T-helper 1 cell (primary cell): ENCODE data around the gene TAF1.
A peak's percentile ranks its signal among the peaks of the same experiment; 100 is the strongest.
"Not testable (repeated sequence)": the region's sequence is repeated elsewhere in the genome, so short reads cannot be mapped to it uniquely, and the experiment has no call there.

Experiments used
- DNase-seq, 5 donors: peaks; one replicate each; pipeline ENCODE4 v3.0.0-alpha.2; 2012 to 2020
- total RNA-seq, 4 donors: gene quantifications; one replicate each; lab custom pipeline; 2026; lab: John Stamatoyannopoulos, UW

The TAF1 gene
- total RNA-seq, result 95.4 to 192 (median 166) reads per million in 4 donors

DNA sequence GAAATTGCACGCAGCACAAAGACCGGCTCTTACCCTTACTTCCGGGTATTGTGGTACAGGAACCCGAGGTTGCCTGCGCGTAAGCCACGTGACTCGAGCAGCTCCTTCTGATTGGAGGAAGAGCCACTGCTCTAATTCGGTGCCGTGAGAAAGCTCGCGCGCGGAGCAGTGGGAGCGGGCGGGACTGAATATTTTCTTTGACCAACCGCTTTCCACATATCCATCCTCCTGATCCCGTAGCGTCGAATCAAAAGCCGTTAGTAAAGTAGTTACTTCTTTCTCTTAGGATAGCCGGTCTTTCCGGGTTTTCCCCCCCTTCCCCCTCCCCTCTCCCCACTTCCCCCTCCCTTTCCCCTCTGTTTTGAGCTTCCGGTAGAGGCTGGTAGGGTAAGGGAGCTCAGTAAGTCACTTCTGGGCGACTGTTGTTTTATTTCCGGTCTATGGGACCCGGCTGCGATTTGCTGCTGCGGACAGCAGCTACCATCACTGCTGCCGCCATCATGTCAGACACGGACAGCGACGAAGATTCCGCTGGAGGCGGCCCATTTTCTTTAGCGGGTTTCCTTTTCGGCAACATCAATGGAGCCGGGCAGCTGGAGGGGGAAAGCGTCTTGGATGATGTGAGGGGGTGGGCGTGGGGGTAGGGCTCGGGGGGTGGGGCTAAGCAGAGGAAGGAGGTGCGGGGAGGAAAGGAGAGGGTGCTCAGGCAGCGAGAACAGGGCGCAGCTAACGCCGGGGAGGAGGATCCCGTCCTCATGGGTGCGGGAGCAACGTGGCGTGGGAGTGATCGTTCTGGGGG lies at the start of gene TAF1:
Gene TAF1, plus strand, starts transcription at position 483 of the 799 bp plus-strand sequence. Its CDS starts 18 bp downstream, at position 501.
- peak; percentile 77 to 97 (median 86) for DNase-seq

DNA sequence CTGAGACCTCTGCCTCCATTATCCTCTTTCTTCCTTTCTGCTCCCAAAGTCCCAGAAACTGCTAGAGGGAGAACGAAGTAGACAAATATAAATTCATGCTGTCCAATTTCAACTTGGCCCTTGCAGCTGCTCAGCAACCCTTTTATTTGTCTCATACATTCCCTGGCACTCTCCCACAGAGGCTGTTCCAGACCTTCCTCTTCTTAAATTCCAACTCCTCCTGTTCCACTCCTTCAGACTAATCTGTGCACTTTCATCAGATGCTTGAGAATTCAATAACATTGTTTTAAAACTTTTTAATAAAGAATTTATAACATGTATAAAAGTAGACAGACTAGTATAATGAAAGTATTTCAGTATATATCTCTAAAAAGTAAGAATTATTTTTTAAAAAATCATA lies 49.2 kb upstream of the TAF1 start:
- not testable (repeated sequence) for DNase-seq

- no peak for DNase-seq
These were observed 46.0 kb upstream of the TAF1 start for GRCh38 chrX:71320126-71320525.

GRCh38 chrX:71321731-71322130 lies 44.4 kb upstream of the TAF1 start:
- DNase-seq, result no peak

DNA sequence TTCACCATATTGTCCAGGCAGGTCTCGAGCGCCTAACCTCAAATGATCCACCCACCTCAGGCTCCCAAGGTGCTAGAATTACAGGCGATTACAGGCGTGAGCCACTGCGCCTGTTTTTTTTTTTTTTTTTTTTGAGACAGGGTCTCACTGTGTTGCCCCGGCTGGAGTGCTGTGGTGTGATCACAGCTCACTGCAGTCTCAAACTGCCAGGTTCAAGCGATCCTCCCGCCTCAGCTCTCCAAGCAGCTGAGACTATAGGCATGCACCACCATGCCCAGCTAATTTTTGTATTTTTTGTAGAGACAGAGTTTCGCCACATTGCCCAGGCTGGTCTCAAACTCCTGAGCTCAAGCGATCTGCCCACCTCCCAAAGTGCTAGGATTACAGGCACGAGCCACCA lies 41.7 kb upstream of the TAF1 start:
- DNase-seq, result not testable (repeated sequence)

DNA sequence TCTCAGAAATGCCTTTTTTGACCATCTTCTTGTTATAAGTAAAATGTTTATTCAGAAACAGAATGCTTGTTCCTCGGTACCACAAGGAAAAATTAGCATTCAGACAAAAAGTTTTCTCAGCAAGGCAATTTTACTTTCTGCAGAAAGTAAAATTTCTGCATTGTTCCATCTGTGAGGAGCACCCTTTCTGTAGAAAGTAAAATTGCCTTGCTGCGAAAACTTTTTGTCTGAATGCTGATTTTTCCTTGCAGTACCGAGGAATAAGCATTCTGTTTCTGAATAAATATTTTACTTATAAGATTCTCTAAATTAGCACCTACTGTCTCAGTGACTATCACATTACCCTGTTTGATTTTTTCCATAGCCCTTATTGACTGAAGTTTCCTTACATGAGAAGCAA lies 39.8 kb upstream of the TAF1 start:
- DNase-seq, result no peak

DNA sequence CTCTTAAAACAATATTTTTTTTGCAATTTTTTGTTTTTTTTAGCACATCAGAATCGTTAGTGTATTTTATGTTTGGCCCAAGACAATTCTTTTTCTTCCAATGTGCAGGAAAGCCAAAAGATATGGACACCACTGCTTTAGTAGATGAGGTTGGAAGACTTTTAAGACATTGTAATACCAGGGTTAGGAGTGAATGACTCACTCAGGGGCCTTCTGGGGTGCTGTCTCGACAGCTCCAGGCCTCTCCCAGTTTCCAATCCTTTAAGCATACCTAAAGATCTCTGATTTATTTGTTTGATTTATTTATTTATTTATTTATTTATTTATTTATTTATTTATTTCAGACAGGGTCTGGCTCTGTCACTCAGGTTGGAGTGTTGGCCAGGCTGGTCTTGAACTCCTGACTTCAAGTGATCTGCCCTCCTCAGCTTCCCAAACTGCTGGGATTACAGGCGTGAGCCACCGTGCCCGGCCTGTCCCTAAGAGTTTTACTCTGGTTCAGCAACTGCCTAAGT lies 16.9 kb upstream of the TAF1 start:
- not testable (repeated sequence) for DNase-seq

DNA sequence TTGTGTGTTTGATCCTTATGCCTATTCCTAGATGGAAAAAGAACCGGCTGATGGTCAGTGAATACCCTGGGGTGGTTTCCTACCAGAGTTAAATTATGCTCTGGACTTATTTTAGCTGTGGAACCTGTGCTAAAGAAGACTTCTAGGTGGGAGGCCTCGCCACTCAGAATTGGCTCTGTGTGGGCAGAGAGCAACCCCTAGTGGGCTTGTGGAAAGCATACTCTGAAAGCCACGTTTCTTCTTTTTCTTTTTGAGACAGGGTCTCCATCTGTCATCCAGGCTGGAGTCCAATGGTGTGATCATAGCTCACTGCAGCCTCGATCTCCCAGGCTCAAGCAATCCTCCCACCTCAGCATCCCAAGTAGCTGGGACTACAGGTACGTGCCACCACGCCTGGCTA lies 16.3 kb upstream of the TAF1 start:
- not testable (repeated sequence) for DNase-seq

DNA sequence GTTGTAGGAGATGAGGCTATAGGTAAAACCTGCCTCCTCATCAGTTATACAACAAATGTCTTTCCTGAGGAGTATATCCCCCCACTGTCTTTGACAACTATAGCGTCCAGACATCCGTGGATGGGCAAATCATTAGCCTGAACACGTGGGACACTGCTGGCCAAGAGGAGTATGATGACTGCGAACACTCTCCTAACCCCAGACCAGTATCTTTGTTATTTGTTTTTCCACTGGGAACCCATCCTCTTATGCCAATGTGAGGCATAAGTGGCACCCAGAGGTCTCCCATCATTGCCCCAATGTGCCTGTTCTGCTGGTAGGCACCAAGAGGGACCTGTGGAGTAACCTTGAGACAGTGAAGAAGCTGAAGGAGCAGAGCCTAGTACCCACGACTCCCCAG lies 13.7 kb upstream of the TAF1 start:
- not testable (repeated sequence) for DNase-seq

DNA sequence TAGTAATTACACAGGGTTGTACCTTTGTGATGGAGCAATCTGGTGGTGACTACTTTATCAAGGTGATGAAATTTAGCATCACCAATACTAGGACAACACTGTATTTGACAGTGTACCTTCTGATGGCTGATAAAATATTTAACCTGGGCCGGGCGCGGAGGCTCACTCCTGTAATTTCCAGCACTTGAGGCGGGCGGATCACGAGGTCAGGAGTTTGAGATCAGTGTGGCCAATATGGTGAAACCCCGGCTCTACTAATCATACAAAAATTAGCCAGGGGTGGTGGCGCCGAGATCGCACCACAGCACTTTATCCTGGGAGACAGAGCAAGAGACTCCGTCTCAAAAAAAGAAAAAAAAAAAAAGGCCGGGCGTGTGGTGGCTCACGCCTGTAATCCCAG lies 1.9 kb upstream of the TAF1 start:
- DNase-seq, result no peak

DNA sequence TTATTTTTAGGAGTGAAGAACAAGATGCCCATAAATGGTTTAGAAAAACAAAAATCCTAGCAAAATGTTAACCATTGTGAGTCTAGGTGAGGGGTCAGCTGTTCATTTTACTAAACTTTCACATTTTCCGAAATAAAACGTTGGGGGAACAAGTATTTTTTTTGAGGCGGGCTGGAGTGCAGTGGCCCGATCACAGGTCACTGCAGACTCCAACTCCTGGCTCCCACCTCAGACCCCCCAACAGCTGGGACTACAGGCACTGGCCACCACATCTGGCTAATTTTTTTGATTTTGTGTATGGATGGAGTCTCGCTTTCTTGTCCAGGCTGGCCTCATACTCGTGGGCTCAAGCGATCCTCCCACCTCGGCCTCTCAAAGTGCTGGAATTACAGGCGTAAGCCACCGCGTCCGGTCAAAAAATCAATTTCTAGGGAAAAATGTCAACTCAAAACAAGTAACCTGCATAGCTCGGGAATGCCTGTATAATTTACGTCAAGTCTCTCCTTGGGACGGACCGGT lies 742 bp upstream of the TAF1 start:
- no peak for DNase-seq

DNA sequence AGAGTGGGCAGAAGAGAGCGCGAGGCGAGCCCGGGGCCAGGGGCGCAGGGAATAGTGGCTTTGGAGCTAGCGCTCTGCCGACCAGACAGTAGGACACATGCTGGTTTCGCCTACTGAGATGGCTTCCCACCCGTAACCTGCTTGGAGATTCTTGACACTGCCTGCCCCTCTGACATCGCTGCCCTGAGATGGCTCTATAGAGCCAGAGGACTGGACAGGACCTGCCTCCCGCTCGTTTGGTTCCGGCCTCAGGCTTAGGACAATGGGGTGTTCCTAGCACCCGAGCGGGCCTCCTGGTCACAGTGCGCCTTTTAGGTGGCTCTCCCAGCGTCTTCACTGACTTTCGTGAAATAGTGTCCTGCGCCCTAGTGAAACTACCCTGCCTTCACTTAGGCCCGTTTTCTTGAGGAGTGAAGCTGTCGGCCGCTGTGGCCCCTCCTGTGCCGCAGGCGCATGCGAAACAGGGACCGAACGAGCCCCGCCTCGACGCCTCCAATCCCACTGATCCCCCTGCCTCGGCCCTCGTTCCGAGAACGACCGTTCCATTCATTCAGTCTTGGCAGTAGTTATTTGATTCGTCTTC lies 608 bp downstream of the TAF1 start:
- peak in 2 of 5 donors; percentile 9 to 18 for DNase-seq

- DNase-seq, result peak in 1 of 5 donors; percentile 13
These were observed 1.2 kb downstream of the TAF1 start for GRCh38 chrX:71367396-71367795.

GRCh38 chrX:71372388-71372787 lies 6.2 kb downstream of the TAF1 start:
- no peak for DNase-seq

- no peak for DNase-seq
These were observed 12.6 kb downstream of the TAF1 start for GRCh38 chrX:71378732-71379131.

DNA sequence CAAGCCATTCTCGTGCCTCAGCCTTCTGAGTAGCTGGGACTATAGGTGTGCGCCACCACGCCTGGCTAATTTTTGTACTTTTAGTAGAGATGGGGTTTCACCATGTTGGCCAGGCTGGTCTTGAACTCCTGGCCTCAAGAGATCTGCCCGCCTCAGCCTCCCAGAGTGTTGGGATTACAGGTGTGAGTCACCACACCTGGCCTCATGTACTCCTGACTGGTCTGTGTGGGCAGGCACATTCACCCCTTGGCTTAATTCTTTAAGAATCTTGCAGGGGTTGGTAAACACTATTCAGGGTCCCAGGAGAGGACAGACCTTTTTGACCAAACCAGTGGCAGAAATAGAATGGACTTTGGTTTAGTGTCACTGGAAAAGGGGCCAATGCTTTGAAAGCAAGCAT lies 25.6 kb downstream of the TAF1 start:
- DNase-seq, result not testable (repeated sequence)

GRCh38 chrX:71393919-71394318 lies 27.8 kb downstream of the TAF1 start:
- no peak for DNase-seq

DNA sequence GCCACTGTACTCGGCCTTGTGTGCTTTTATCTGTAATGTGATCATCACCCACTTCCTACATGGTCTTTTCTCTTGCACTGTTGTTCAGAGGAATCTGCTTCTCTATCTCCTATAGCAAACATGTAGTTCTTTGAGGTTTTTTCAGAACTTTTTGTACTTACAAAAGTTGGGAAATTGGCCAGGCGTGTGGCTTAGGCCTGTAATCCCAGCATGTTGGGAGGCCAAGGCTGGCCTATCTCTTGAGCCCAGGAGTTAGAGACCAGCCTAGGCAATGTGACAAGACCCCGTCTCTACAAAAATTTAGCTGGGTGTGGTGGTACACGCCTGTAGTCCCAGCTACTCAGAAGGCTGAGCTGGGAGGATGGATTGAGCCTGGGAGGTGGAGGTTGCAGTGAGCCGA lies 30.4 kb downstream of the TAF1 start:
- DNase-seq, result no peak

GRCh38 chrX:71400710-71401109 lies 34.6 kb downstream of the TAF1 start:
- no peak for DNase-seq

DNA sequence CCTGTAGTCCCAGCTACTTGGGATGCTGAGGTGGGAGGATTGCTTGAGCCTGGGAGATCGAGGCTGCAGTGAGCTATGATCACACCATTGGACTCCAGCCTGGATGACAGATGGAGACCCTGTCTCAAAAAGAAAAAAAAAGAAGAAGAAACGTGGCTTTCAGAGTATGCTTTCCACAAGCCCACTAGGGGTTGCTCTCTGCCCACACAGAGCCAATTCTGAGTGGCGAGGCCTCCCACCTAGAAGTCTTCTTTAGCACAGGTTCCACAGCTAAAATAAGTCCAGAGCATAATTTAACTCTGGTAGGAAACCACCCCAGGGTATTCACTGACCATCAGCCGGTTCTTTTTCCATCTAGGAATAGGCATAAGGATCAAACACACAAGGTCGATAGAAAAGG lies 50.1 kb downstream of the TAF1 start:
- not testable (repeated sequence) for DNase-seq

- DNase-seq, result no peak
These were observed 54.5 kb downstream of the TAF1 start for GRCh38 chrX:71420686-71421085.

DNA sequence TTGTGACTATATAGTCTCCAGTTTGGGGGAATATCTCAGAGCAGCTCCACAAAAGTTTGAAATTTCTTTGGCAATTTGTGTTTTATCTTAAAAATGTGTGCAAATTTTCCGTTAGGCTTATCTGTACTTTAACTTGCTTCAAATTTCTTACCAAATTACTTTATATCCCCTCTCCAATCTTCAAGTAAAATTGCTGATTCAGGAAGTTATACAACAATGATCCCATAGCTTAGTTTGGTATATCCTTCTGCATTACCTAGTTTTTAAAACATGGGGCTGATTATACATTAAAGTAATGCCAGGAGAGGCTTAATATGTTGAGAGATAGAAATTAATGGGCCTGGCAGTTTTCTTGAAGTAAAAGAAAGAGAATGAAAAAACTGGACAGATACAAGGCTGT lies 66.6 kb downstream of the TAF1 start:
- DNase-seq, result no peak

DNA sequence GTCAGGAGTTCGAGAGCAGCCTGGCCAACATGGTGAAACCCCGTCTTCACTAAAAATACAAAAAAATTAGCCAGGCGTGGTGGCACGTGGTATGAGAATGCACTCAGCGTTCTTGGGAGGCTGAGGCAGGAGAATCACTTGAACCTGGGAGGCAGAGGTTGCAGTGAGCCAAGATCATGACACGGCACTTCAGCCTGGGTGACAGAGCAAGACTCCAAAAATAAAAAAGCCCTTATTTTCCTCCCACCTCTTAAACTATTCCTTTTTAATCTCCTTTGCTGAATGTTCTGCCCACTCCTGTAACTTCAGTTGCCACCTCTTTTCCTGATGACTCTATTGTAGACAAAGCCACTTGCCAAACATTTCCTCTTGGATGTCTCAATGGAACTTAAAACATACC lies 72.6 kb downstream of the TAF1 start:
- DNase-seq, result no peak

GRCh38 chrX:71439420-71439819 lies 73.3 kb downstream of the TAF1 start:
- DNase-seq, result no peak
